GM21526 (cell line): ENCODE data around the gene STXBP5.

Experiments
- ATAC-seq: cut with Tn5 transposase; IDR thresholded peaks from one replicate; pipeline ENCODE4 v1.9.1; 2021; ENCODE audit warnings: moderate library complexity; ENCODE audit not compliant: unreplicated experiment, low FRiP score

The STXBP5 gene

DNA sequence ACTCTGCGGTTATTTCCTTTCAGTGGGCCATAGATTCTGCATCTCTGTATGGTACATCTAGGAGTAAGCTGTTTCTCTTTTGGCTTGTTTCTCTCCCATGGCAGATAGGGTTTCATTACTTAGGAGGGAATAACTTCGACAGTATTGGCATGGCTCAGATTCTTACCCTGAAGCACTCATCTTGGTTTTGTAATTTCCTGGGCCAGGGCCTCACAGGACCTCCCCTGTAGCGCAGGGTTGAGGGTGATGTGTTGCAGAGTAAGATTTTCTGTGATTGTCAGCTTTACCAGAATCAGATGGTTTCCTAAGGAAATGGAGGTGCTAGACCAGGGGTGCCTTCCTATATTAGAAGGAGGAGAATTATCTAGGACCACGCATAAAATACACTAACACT is 78.3 kb downstream of the STXBP5 start:
- no peak for ATAC-seq

DNA sequence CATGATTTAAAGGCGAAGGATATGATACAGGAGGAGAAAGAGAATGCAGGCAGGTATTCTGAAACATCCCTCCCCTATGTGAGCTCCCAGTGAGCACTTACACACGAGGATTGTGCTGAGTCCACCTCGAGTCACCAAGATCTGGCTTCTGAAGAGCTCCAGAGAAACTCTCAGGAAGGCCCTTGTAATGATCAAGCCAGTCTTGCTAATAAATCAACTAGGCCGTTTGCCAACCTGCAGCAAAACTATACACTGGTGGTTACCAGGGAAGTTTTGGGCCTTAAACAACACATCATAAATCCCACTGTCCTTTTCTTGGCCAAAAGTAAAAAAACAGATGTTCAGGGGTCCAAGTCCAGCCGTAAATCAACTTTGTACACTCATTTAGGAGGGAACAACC is 79.2 kb downstream of the STXBP5 start:
- ATAC-seq, result no peak

DNA sequence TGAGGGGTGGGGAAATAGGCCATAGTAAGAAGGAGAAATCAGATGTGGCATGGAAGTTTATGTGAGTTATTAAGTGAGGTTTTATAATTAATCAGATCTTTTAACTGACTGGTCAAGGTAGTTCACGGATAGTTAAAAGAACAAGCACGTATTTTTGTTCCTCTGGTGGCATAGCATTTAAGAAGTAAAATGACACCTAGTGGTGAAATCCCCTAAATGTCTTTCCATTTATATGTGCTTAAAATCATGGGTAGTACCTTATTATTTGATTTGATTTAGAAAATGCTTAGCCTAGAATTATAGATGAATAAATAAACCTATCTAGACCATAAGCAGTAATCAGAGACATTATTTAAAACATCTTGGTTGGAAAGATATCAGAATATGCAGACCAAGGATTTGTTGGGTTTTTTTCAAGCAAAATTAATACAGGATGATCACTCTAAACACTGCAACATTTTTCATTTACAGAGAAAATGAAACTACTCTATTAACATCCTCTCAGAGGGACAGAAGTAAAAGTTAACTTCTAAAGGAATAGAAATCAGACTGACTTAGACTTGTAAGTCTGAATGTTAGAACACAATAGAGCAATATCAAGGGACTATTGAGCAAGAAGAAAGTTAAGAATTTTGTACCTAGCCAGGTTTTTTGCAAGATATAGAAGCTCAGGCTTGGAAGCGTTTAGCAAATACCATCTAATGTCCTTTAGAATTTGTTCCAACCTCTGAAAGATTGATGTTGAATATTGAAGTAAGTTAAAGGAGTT is 81.1 kb downstream of the STXBP5 start:
- ATAC-seq, result peak; percentile 60

DNA sequence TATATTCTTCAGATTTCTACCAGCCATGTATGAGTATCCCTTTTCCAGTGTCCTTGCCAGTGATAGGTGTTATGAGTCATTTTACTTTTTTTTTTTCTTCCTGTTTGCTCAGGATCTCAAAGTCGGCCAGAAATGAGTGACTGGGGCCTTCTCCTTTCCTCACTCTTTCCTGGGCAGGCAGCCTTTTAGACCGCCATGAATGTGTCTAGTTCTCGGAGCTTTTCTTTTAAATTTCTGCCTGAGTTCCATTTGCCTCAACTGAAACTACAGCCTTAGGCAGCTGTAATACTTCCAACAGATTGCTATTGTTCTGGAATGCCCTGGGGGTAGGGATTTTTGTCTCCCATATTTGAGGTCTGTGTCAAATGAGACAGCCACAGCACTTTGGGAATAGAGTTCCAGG is 83.7 kb downstream of the STXBP5 start:
- no peak for ATAC-seq

DNA sequence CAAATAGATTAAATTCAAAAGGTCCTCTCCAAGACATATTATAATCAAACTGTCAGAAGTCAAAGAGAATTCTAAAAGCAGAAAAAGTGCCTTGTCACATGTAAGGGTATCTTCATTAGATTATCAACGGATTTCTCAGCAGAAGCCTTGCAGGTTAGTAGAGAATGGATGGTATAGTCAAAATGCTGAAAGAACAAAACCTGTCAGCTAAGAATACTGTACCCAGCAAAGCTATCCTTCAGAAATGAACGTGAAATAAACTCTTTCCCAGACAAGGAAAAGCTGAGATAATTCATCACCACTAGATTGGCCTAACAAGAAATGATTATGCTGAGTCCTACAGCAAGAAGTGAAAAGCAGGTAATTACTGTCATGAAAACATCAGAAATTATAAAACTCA is 92.9 kb downstream of the STXBP5 start:
- no peak for ATAC-seq

DNA sequence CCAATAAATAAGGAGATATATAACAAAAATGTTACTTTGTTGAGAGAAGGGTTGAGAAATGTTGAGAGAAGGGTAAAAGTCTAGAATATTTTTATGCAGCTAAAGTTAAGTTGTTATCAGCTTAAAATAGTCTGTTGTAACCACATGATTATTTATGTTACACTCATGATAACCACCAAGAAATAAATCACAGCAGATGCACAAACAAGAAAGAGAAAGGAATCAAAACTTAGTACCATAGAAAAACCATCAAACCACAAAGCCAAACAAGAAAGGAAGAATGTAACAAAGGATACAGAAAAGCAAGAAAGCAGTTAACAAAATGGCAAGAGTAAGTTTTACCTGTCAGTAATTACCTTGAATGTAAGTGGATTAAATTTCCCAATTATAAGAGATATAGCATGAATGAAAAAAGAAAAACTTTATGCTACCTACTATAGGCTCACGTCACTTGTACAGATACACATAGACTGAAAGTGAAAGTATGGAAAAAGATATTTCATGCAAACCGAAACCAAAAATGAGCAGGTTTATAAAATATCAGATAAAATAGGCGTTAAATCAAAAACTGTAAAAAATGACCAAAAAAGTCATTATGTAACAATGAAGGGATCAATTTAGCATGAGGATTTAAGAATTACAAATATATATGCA is 93.6 kb downstream of the STXBP5 start:
- ATAC-seq, result no peak

DNA sequence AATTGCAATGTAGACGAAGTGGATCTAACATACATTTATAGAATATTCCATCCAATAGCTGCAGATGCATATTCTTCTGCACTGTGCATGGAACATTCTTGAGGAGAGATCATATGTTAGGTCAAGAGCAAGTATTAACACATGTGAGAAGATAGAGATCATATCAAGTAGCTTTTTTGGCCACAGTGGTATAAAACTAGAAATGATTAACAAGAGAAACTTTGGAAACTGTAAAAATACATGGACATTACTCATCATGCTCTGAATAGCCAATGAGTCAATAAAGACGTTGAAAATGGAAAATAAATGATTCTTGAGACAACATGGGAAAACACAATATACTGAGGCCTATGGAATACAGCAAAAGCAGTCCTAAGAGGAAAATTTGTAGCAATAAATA is 94.2 kb downstream of the STXBP5 start:
- ATAC-seq, result no peak

DNA sequence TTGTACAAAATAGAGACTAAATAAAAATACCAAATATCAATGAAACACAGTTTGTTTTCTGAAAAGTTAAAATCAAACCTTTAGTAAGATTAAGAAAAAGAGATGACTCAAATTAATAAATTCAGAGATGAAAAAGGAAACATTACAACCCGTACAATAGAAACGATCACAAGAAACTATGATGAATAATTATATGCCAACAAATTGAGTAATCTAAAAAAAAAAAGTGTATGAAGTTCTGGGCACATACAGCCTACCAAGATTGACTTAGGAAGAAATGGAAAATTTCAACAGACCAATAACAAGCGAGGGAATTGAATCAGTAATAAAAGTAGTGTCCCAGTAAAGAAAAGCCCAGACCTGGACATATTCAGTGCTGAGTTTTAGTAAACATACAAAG is 94.8 kb downstream of the STXBP5 start:
- ATAC-seq, result no peak

DNA sequence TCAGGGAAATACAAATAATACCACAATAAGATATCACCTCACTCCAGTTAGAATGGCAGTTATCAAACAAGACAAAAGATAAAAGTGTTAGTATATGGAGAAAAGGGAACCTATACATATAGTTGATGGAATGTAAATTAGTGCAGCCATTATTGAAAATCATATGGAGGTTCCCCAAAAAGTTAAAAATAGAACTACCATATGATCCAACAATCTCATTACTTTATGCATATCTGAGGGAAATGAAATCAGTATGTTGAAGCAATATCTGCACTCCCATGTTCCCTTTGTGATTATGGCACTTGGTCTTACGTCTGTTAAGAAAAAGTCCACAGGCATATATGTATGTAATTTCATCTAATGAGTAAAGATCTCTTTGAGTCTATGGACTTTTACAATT is 96.9 kb downstream of the STXBP5 start:
- no peak for ATAC-seq

DNA sequence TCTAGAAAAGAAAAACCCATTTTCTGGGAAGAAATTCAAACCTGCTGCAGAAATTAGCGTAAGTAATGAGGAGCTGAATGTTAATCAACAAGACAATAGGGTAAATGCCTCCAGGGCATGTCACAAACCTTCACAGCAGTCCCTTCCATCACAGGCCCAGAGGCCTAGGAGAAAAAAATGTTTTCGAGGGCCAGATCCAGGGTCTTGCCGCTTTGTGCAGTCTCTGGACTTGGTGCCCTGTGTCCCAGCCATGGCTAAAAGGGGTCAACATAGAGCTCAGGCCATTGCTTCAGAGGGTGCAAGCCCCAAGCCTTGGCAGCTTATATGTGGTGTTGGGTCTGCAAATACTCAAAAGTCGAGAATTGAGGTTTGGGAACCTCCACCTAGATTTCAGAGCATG is 99.8 kb downstream of the STXBP5 start:
- no peak for ATAC-seq

DNA sequence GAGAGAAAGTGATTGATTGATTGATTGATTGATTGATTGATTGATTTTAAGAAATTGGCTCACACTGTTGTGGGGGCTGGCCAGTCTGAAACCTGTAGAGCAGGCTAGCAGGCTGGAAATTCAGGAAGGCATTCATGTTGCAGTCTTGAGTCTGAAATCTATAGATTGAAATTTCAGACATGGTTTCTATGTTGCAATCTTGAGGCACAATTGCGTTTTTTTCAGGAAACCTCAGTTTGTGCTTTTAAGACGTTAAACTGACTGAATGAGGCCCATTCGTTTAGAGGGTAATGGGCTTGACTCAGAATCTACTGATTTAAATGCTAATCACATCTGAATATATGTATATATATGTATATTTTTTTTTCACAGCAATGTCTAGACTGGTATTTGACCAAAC is 106.3 kb downstream of the STXBP5 start:
- no peak for ATAC-seq

DNA sequence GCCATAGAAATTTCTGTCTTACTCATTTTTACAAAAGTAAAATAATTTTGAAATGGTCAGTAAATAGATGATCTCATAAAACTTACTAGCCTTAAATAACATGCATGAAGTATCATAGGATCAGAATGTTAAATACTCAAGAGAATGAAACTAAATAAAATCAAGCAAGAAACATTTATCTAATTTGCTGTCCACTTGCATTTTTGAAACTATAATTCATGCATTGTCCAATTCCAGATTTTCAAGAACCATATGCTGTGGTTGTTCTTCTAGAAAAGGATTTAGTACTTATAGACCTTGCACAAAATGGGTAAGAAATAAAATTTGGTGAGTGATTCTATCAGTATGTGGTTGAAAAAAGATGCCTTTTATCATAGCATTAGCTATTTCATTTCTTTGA is 107.0 kb downstream of the STXBP5 start:
- no peak for ATAC-seq

DNA sequence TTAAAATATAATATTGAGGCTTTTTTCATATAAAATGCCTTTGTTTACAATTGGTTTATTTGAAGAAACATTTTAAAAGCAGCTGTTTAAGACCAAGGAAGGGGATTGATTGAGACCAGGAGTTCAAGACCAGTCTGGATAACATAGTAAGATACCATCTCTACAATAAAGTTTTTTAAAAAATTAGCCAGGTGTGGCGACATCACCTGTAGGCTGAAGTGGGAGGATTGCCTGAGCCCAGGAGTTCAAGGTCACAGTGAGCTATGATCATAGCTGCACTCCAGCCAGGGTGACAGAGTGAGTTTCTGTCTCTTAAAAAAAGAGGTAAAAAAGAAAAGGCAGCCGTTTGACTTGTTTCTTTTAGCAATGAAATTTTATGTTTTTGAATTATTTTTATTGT is 117.0 kb downstream of the STXBP5 start:
- ATAC-seq, result no peak

DNA sequence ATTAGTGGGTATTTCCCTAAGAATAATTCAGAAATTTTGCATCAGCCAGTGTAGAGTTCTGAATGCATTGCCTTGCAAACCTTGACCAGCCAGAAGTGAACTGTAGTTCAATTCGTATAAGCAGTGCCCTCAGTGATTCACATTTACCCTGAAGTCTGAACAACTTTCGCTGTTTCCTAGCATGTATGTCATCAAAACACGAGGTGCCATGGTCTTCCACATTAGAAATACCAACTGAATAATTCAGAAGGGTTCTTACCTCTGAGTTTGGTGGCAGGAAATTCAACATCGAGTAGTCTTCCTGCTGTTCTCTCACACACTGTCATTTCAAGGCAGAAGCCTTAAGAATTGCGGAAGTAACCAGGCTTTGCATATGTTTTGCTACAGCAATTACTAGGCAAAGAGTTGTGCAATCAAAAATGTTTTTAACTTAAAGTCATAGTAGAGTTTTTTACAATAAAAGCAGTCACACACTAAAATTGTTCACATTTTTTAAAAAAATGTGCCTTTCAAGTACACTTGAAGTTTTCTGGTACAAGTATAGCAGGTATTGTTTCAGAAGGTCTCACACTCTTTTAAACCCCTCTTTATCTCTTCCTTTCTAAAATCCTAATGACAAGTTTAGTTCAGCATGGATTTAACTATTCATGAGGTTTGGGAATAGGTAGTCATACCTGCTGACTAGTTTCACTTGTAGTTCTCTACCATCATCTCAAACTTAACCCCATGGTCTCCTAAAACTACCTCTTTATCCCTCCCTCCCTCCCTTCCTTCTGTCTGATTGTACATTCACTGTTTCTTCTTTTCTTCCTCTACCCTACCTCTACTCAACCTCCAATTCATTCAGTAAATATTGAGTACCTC is 118.3 kb downstream of the STXBP5 start:
- peak; percentile 96 for ATAC-seq

DNA sequence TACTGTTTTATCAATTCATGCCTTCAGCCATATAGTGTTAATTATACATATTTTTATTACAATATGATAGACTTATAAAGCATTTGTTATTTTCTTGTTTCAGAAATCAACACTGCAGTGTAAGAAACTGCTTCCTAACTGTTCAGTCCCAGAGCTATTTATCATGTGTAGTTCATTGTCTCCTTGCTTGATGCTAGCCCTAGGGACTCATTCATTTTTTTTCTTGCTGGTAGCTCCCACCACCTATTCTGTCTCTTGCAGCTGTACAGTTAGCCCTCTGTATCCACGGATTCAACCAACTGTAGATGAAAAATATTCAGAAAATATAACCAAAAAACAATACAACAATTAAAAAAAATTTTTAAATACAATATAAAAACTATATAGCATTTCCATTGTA is 121.3 kb downstream of the STXBP5 start:
- ATAC-seq, result no peak

DNA sequence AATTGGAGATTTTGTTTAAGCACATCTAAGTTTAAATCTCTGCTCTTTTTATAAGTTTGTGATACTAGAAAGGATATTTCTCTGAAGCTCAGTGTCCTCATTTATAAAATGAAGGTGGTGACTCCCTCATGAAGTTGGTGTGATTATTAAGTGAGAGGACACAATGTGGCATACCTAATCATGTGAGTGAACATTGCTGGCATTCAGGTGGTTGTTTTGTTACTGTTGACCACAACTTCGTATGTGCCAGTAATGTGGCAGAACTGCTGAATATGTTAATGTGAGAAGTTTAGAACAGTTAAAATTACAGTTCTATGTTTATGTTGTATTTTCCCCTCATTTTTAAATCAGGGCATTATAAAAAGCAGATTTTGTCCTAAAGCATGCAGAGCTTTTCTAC is 127.2 kb downstream of the STXBP5 start:
- ATAC-seq, result no peak

DNA sequence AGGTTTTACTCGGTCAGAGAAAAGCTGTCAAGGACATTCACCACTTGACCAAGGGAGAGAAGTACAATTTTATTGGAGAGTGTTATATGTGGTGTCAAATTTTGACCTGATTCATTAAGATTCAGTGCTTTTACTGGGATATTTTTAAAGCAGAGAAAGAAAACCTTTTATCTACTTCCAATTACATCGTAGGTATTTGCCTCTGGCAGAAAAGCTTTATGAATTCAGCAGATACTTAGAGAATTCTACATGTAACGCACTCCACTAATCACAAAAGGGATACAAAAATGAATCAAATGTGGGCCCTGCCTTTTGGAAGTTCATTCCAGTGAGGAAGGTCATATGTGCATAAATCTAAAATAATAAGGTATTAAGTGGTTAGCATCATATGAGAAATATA is 133.7 kb downstream of the STXBP5 start:
- ATAC-seq, result no peak

DNA sequence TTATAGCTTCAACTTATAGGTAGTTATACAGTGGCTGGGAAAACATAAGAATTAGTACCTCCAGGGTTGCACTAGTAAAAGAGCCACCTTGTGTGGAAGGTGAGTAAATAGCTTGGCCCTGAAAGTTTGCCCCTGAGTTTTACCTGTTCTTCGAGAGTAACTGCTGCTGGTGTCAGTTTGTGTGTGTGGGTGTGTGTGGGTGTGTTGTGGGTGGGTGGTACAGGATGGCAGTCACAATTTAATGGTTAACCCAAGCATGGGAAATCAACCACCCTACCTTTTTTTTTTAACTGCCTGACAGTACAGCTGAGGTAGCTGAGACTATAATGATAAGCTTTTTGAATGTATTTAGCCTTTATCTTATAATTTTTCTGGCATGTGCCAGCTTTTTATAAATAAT is 137.3 kb downstream of the STXBP5 start:
- ATAC-seq, result no peak

DNA sequence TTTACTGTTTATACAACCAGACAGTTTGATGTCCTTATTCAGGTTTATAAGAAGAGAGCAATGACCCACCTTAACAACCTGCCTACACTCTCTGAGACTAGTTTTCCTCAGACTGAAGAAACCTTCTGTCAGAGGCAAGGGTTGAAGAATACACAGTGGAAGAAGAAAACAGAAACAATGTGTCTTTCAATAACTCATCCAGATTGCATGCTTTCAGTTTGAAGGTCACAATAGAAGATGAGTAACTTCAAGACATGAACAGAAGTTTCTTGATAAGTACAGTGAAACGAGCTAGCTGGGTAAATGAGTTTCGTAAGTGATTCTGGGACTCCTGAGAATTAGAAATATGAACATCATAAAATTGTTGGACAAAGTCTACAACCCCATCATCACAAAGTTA is 141.7 kb downstream of the STXBP5 start:
- no peak for ATAC-seq

DNA sequence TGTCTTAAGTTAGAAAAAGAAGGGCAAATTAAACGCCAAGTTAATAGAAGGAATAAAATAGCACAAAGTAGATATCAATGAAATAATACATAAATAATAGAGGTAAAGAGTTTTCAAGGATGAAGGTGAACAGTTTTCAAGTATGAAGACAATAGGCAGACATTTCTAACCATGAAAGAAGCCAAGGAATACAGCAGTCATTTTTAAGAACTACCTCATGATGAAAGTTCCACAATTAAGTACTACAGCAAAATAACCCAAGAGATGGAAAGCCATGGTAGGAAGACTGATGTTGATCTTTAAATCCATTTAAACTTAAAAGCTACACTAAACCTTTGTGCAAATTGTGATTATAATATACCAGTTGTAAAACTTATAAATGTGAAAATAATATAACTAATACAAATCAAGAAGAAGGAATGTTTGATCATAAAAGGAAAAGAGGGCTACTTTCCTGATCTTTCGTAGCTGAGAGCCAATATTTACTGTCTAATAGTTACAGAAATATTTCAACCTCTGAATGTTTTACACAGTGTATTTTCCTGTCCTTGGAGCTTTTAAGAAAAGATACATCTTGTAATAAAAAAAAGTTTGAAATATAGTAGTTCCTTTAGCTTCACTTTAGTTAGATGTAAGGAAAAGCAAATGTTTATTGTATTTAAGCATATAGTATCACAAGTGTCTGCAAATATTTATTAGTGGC is 143.1 kb downstream of the STXBP5 start:
- ATAC-seq, result no peak
